ENCODE measurements around the gene ODF2.
"Not testable (repeated sequence)": the region's sequence is repeated elsewhere in the genome, so short reads cannot be mapped to it uniquely, and the experiment has no call there.

The ODF2 gene

GRCh38 chr9:128482186-128482585 lies 26.4 kb downstream of the ODF2 start:
- DNase-seq (ENCODE audit: low spot score): peak; percentile 77

- no peak for DNase-seq (ENCODE audit: low spot score)
Measured at GRCh38 chr9:128484686-128485413, 29.0 kb downstream of the ODF2 start.

DNA sequence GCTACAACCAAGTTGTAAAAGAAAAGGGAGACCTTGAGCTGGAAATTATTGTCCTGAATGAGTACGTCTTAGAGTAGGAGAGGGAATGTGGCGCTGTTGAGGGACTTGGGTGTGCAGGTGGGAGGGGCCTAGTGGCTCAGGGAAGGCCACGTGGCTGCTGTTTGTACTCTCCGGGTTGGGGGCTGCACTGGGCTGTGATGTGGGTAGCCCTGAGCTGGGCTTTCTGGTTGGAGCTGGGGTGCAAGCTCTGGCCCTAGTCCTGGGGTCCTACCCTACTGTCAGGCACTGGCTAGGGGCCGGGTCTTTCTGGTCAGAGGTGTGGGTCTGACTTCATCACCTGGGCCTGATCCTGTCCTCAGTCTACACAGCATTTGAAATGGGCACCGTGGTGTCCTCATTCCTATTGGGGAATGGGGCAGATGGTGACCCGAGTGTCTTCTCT lies 29.6 kb downstream of the ODF2 start:
- no peak for DNase-seq (ENCODE audit: low spot score)

GRCh38 chr9:128486201-128486600 lies 30.4 kb downstream of the ODF2 start:
- no peak for DNase-seq (ENCODE audit: low spot score)

GRCh38 chr9:128493424-128493823 lies 37.6 kb downstream of the ODF2 start:
- peak; percentile 27 for DNase-seq (ENCODE audit: low spot score)

GRCh38 chr9:128494108-128494745 lies 38.4 kb downstream of the ODF2 start:
- DNase-seq (ENCODE audit: low spot score): no peak

DNA sequence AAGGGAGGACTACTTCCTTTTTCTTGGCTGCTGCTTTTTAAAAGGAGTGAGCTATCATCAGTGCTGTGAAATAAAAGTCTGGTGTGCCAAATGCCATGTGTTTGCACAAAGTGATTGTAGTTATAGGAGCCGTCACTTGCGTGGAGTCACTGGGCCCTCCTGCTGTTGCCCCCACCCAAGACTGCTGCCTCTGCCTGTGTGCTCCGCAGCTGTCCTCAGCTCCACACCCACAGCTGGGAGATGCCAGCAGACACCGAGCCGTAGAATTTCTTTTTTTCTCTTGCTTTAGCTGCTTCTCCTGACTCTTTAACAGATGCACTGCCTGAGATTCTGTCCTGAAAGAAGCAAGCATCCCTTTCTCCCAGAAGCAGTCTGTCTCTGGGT lies 38.9 kb downstream of the ODF2 start:
- DNase-seq (ENCODE audit: low spot score): no peak

- DNase-seq (ENCODE audit: low spot score): no peak
Measured at GRCh38 chr9:128495296-128495695, 39.5 kb downstream of the ODF2 start.

DNA sequence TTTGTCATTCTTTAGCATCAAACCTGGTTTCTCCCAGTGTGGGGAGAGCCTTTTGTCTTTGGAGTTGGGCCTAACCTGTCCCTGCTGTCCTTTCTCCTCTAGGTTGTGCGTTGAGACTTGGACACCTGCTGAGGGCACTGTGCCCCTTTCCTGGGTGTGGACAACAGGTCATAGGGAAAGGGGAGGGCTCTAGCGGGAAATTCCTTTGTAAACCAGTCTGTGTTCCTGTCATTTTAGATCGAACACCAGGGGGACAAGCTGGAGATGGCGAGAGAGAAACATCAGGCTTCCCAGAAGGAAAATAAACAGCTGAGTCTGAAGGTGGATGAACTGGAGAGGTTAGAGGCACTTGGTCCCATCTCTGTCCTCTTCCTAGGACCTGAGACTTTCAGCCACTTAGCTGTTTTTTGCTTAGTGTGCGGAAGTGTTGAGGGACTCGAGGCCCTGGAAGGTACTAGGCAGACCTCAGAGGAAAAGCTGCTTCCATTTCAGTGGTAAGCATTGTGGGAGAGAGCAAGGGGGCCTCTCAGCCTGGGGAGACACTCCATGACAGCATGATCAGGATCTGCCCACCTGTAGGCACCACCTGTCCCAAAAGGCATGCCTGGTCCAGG lies 40.1 kb downstream of the ODF2 start:
- no peak for DNase-seq (ENCODE audit: low spot score)

- DNase-seq (ENCODE audit: low spot score): no peak
Measured at GRCh38 chr9:128497824-128498610, 42.2 kb downstream of the ODF2 start.

DNA sequence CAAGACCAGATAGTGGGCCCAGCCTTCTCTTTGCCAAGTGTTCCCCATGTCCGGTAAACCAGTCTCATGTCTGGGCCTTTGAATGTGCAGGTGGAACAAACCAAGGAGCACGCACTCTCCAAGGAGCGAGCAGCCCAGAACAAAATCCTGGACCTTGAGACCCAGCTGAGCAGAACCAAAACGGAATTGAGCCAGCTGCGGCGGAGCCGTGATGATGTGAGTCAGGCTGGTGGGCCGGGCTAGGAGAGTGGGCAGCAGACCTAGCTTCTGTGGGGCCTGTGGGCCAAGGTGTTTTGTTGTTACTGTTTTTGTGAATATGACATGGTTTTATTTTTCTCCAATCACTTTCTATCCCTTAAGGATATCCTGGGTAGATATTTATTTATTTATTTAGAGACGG lies 43.1 kb downstream of the ODF2 start:
- DNase-seq (ENCODE audit: low spot score): no peak

DNA sequence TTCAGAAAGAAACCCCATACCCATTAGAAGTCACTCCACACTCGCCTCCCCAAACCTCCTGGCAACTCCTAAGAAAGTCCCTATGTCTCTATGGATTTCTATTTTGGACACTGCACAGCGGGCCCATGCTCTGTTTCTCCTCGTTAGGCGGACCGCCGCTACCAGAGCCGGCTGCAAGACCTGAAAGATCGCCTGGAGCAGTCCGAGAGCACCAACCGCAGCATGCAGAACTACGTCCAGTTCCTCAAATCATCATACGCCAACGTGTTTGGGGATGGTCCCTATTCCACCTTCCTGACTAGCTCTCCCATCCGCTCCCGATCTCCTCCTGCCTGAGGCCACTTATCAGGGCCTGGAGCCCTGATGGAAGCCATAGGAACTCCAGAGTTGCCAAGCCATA lies 44.1 kb downstream of the ODF2 start:
- DNase-seq (ENCODE audit: low spot score): no peak

DNA sequence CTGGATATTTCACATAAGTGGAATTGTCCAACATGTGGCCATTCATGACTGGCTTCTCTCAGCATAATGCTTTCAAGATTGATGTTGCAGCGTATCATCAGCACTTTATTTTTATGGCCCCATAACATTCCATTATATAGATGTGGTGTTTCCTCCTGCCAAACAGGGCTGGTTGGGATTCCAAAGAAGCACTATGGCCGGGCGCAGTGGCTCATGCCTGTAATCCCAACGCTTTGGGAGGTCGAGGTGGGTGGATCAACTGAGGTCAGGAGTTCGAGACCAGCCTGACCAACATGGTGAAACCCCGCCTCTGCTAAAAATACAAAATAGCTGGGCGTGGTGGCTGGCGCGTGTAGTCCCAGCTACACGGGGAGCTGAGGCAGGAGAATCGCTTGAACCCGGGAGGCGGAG lies 47.6 kb downstream of the ODF2 start:
- not testable (repeated sequence) for DNase-seq (ENCODE audit: low spot score)

GRCh38 chr9:128503870-128504269 lies 48.1 kb downstream of the ODF2 start:
- no peak for DNase-seq (ENCODE audit: low spot score)

- peak; percentile 91 for DNase-seq (ENCODE audit: low spot score)
Measured at GRCh38 chr9:128504485-128505413, 48.9 kb downstream of the ODF2 start, which contains the start of gene GLE1. Gene GLE1 (plus strand): TSS chr9:128504719. CDS start chr9:128504806, 87 bp downstream.

- DNase-seq (ENCODE audit: low spot score): no peak
Measured at GRCh38 chr9:128505414-128505765, 49.6 kb downstream of the ODF2 start.

GRCh38 chr9:128505906-128506305 lies 50.1 kb downstream of the ODF2 start:
- not testable (repeated sequence) for DNase-seq (ENCODE audit: low spot score)

DNA sequence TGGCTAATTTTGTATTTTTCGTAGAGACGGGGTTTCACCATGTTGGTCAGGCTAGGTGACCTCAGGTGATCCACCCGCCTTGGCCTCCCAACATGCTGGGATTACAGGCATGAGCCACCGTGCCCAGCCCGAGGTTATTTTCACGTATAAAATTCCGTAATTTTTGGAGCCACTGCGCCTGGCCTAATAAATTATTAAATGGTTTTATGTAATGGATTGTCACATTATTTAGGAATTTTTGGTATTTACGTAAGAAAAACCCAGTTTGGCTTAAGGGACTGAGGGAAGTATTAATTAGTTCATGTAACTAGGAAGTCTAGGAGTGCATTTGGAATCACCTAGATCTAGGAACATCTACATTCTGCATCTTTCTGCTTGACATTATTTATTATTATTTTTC lies 57.0 kb downstream of the ODF2 start:
- DNase-seq (ENCODE audit: low spot score): no peak

DNA sequence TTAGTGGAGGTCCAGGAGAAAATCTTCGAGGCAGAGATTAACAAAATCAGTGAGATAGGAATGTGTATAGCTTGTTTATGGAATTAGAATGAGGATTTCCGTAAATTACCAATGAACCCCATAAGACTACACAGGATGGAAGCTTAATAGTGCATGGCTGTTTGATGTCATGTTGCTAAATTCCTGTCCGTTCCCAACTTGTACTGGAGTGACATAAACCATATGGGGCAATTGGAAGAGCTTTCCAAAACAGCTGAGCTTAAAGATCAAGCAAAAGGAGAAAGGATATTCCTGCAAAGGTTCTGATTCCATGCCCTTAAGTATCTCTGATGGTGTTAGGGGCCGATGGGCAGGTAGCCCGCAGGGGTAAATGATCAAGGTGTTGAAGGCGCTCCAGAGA lies 66.2 kb downstream of the ODF2 start:
- DNase-seq (ENCODE audit: low spot score): no peak

- no peak for DNase-seq (ENCODE audit: low spot score)
Measured at GRCh38 chr9:128523199-128523925, 67.6 kb downstream of the ODF2 start.
